Cardiac muscle cell (in vitro differentiated cells and primary cell): Measurements from ENCODE around the gene ADGRG3. TPM values are rescaled to one million over a fixed set of nuclear protein-coding genes. Genes with fewer than 3 reads are reported as not detected.

ENCODE experiments used
- DNase-seq, 2 donors: peaks; one replicate each; pipeline versions ENCODE4 v3.0.0 to v3.0.0-alpha.2; 2010 to 2017; ENCODE audit warnings: low read depth in 1 of 2, low spot score in 1 of 2
- H3K27ac ChIP-seq: fragments of 200-600 bp; sonication (generic); 2 replicates; pipeline ENCODE4 v1.5.1; 2016
- H3K27me3 ChIP-seq: fragments of 200-600 bp; sonication (generic); 2 replicates; pipeline ENCODE4 v1.6.0; 2016; ENCODE audit warnings: control low read depth
- H3K36me3 ChIP-seq: fragments of 200-600 bp; sonication (generic); 2 replicates; pipeline ENCODE4 v1.5.1; 2016; ENCODE audit warnings: control low read depth
- H3K4me1 ChIP-seq: fragments of 200-600 bp; sonication (generic); 2 replicates; pipeline ENCODE4 v1.8.1; 2017; ENCODE audit warnings: low read depth, mild to moderate bottlenecking, mixed run types
- H3K4me3 ChIP-seq: fragments of 200-600 bp; sonication (generic); 2 replicates; pipeline ENCODE4 v1.5.1; 2016; ENCODE audit warnings: mild to moderate bottlenecking
- H3K9me3 ChIP-seq: fragments of 200-600 bp; sonication (generic); 2 replicates; pipeline ENCODE4 v1.5.1; 2017; ENCODE audit warnings: low read depth, mild to moderate bottlenecking, control low read depth
- CTCF ChIP-seq: IDR thresholded peaks from 2 replicates; pipeline ENCODE4 v1.5.1; 2012; ENCODE audit warnings: low read depth, mild to moderate bottlenecking, low read length
- polyA plus RNA-seq: library from polyadenylated mRNA; unstranded; fragments of >200 nt; fragmentation: Nextera tagmentation; extraction: Ambion mirVana; gene quantifications from 2 replicates; pipeline ENCODE4 v1.2.1, GENCODE V29; 2016
- total RNA-seq: library from RNA; depleted of rRNA; stranded (reverse); fragments of >200 nt; gene quantifications from 2 replicates; pipeline ENCODE4 v1.2.3, GENCODE V29; 2016

The ADGRG3 gene
- total and polyA plus RNA-seq, 2 experiments from 2014 or later, result not detected

GRCh38 chr16:57622361-57623250 is 45.5 kb upstream of the ADGRG3 start:
- H3K9me3 ChIP-seq, result no peaks in the 10 kb centered on the region
- TF ChIP-seq CTCF, result no peak
- peak in 1 of 2 donors; percentile 41 for DNase-seq
- H3K27ac ChIP-seq, result no peak overlapping the region
- no peak overlapping the region for H3K4me3 ChIP-seq
- H3K4me1 ChIP-seq, result peaks cover 4% of the 10 kb centered on the region
- H3K27me3 ChIP-seq, result no peaks in the 10 kb centered on the region
- no peaks in the 10 kb centered on the region for H3K36me3 ChIP-seq

- DNase-seq, result peak in 1 of 2 donors; percentile 96
- Histone ChIP-seq H3K36me3 (no peaks in the 10 kb centered on the region), H3K27ac (no peak overlapping the region), H3K4me1 (peaks cover 5% of the 10 kb centered on the region), H3K27me3 (no peaks in the 10 kb centered on the region), H3K9me3 (no peaks in the 10 kb centered on the region), H3K4me3 (no peak overlapping the region)
- TF ChIP-seq CTCF, result no peak
These were observed 44.7 kb upstream of the ADGRG3 start for GRCh38 chr16:57623251-57624043.

GRCh38 chr16:57624044-57624688 is 43.9 kb upstream of the ADGRG3 start:
- peaks cover 5% of the 10 kb centered on the region for H3K4me1 ChIP-seq

GRCh38 chr16:57624806-57625500 is 43.2 kb upstream of the ADGRG3 start:
- no peaks in the 10 kb centered on the region for H3K9me3 ChIP-seq
- peaks cover 5% of the 10 kb centered on the region for H3K4me1 ChIP-seq
- no peaks in the 10 kb centered on the region for H3K36me3 ChIP-seq
- H3K27me3 ChIP-seq, result no peaks in the 10 kb centered on the region
- H3K27ac ChIP-seq, result no peak overlapping the region
- no peak for TF ChIP-seq CTCF
- H3K4me3 ChIP-seq, result no peak overlapping the region
- peak in 1 of 2 donors; percentile 32 for DNase-seq

More at GRCh38 chr16:57624044-57624688, 43.9 kb upstream of the ADGRG3 start:
- H3K27me3 ChIP-seq, result no peaks in the 10 kb centered on the region
- H3K36me3 ChIP-seq, result no peaks in the 10 kb centered on the region
- no peak overlapping the region for H3K27ac ChIP-seq
- H3K4me3 ChIP-seq, result no peak overlapping the region
- no peaks in the 10 kb centered on the region for H3K9me3 ChIP-seq
- TF ChIP-seq CTCF, result no peak
- DNase-seq, result peak in 1 of 2 donors; percentile 90
